ENCODE measurements around the gene GMCL1.

DNA sequence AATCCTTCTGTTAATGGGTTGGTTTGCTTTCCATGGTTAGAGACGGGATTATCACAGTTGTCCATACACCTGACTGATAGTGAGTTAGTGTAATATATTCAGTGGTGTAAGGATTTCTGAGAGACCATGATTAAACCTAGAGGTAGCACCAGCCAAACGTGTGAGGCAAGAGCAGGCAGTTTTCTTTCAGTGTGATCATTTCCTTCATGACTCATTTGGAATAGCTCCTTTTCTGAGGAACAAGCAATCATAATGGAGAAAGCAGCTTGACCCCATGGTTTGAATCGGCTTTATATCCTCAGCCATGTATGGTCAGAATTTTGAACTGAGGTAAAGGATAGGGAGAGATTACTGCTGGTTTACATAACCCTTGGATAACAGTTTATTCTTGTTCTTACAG lies 88.4 kb downstream of the GMCL1 start:
- TF ChIP-seq RAD21 (IDR thresholded peaks at IDR 0.05; ENCODE audit: low read depth) (no peak), EP300 (IDR thresholded peaks at IDR 0.05; ENCODE audit: borderline replicate concordance) (no peak), CEBPB (IDR thresholded peaks at IDR 0.05) (no peak), YY1 (IDR thresholded peaks at IDR 0.05; ENCODE audit: low read depth) (no peak)
- TF ChIP-seq, protein P1, sequence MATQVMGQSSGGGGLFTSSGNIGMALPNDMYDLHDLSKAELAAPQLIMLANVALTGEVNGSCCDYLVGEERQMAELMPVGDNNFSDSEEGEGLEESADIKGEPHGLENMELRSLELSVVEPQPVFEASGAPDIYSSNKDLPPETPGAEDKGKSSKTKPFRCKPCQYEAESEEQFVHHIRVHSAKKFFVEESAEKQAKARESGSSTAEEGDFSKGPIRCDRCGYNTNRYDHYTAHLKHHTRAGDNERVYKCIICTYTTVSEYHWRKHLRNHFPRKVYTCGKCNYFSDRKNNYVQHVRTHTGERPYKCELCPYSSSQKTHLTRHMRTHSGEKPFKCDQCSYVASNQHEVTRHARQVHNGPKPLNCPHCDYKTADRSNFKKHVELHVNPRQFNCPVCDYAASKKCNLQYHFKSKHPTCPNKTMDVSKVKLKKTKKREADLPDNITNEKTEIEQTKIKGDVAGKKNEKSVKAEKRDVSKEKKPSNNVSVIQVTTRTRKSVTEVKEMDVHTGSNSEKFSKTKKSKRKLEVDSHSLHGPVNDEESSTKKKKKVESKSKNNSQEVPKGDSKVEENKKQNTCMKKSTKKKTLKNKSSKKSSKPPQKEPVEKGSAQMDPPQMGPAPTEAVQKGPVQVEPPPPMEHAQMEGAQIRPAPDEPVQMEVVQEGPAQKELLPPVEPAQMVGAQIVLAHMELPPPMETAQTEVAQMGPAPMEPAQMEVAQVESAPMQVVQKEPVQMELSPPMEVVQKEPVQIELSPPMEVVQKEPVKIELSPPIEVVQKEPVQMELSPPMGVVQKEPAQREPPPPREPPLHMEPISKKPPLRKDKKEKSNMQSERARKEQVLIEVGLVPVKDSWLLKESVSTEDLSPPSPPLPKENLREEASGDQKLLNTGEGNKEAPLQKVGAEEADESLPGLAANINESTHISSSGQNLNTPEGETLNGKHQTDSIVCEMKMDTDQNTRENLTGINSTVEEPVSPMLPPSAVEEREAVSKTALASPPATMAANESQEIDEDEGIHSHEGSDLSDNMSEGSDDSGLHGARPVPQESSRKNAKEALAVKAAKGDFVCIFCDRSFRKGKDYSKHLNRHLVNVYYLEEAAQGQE (IDR thresholded peaks at IDR 0.05; ENCODE audit: low read depth) = no peak
